ENCODE results near the gene ASB4.

DNA sequence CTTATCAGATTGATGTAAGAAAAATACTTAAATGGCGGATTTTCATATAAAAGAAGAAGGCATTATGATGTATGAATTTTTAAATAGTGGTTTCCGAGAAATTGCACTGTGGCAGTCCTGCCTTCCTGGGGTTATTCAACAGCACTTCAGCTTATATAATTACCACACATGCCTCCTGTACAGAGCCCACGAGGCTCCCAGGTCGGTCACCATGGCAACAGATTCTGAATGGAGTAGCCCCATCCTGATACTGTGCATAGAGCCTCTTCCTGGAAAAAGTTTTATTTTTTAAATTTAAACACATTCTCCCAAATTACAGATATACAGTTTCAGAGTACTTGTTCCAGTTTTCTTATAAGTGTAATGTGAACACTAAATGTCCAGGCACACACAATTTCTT lies 15.9 kb upstream of the ASB4 start:
- TF ChIP-seq, protein P1, sequence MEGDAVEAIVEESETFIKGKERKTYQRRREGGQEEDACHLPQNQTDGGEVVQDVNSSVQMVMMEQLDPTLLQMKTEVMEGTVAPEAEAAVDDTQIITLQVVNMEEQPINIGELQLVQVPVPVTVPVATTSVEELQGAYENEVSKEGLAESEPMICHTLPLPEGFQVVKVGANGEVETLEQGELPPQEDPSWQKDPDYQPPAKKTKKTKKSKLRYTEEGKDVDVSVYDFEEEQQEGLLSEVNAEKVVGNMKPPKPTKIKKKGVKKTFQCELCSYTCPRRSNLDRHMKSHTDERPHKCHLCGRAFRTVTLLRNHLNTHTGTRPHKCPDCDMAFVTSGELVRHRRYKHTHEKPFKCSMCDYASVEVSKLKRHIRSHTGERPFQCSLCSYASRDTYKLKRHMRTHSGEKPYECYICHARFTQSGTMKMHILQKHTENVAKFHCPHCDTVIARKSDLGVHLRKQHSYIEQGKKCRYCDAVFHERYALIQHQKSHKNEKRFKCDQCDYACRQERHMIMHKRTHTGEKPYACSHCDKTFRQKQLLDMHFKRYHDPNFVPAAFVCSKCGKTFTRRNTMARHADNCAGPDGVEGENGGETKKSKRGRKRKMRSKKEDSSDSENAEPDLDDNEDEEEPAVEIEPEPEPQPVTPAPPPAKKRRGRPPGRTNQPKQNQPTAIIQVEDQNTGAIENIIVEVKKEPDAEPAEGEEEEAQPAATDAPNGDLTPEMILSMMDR (IDR thresholded peaks at IDR 0.05), result no peak
- TF ChIP-seq POLR2A (IDR thresholded peaks at IDR 0.05), result no peak

All from adrenal gland (tissue), 5 donors.